RCC 7860 (cell line): ENCODE data around the gene ZNF580.
A peak's percentile ranks its signal among the peaks of the same experiment; 100 is the strongest.

Source experiments
- DNase-seq: peaks from one replicate; pipeline ENCODE4 v3.0.0-alpha.2; 2015; ENCODE audit warnings: low spot score
- FAIRE-seq: peaks from 2 replicates; lab custom pipeline; 2012; peaks lifted over from hg19 to GRCh38; lab: Jason Lieb, UNC

ZNF580 gene

DNA sequence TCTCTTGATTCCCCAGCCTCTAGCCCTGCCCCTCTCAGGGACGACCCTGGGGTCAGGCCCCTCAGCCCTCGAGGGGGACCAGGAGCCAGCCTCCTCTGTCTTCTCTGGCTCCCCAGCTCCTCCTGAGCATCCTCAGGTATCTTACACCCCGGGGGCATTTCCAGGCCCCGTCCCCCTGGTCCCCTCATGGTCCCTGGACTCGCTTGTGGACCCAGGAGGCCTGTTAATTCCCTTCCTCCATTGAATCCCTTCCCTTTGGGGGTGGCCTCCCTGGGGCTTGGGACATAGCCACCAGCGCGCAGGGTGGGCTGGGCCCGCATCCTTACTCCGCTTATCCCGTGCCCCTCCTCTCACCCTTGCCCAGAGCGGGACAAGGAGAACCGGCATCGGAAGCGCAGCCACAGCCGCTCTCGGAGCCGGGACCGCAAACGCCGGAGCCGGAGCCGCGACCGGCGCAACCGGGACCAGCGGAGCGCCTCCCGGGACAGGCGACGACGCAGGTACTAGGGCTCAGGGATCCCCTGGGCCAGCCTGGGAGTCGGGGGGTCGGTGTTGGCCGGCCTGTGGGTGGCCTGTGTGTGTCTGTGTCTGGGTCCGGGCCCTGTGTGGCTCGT lies 18.2 kb downstream of the ZNF580 start:
- FAIRE-seq, result no peak
- no peak for DNase-seq

DNA sequence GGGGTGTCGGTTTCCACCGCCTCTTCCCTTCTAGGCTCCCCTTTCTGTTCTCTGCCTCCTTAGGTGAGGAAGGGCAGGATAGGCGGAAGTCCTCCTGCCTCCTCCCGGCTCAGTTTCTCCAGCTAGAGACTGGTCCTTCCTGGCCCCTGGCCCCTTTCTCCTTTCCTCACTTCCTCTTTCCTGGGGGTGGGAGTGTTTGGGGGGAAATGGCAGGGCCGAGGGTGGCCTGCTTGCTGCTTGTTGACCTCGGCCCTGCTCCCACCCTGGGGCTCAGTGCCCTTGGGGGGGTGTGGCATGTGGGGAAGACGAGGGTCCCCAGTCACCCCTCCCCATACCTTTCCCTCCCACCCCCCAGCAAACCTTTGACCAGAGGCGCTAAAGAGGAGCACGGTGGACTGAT lies 19.0 kb downstream of the ZNF580 start:
- no peak for FAIRE-seq
- no peak for DNase-seq

DNA sequence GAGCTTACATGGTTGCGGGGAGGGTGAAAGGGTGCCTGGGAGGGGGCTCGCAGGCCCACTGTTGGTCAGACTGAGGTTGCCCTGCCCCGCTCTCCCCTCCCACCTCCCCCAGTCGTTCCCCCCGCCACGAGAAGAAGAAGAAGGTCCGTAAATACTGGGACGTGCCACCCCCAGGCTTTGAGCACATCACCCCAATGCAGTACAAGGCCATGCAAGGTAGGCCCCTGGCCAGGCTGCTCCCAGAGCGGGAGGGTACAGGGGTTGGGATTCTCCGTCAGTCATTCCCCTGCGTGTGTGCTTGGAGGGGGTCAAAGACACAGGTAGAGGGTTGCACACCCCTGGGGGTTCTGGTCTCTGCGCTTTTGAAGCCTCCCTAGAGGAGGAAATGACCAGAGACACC lies 19.6 kb downstream of the ZNF580 start:
- no peak for DNase-seq
- FAIRE-seq, result no peak

DNA sequence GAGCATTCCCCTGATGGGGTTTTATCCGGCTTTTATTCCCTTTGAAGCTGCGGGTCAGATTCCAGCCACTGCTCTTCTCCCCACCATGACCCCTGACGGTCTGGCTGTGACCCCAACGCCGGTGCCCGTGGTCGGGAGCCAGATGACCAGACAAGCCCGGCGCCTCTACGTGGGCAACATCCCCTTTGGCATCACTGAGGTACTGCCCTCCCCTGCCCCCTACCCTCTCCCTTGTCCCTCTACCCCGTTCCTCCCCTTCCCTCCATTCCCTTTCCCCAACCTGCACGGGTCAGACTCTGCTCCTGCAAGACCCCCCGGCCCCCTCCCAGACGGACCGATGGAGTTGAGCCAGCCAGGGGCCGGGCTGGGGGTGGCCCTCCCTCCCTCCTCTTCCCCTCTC lies 20.2 kb downstream of the ZNF580 start:
- no peak for DNase-seq
- FAIRE-seq, result no peak

DNA sequence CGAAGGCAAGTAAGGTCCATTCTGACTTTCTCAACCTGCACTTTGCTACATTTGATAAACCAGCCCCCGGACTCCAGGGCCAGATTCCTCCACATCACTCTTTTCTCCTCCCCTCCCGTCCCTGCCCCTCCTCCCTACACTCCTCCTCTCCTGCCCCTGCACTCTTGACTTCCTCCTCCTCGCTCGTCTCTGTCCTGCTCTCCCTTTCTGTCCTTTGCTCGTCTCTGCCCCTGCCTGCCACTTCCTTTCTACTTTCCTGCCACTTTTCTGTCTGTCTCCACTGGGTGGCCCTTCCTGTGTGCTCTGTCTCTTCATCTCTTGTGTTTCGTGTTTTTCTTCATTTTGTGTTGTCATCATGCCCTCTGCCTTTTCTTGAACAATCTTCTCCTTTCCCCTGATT lies 21.0 kb downstream of the ZNF580 start:
- no peak for FAIRE-seq
- DNase-seq, result no peak

DNA sequence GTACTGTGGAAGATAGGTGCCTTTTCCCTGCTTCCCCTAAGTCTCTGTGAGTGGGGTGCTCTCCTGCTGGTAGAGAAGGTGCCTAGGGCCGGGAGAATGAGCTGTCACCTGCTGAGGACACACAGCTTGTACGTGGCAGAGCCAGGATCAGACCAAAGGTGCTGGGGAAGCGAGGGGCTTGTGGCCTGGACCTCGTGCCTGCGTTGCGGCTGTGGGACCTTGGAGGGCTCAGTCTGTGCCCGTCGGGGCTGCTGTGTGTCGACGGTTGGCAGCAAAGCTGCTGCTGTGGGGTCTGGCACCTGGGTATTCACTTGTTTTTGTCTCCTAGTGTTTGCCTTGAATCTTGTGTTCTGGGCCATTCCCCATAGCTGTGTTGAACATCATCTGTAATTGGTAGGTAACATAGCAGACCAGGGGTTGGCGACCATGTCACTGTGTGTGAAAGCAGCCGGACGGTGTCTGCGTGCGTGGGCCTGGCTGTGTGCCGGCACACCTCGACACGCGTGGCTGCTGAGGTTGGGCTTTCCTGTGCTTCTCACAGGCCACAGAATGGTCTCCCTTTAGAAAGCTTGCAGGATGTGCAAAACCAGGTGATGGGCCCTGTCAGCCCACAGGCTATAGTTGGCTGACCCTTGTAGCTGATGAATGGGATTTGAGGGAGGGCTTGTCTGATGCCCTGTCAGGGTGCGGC lies 23.2 kb downstream of the ZNF580 start:
- FAIRE-seq (no peak), DNase-seq (no peak)

DNA sequence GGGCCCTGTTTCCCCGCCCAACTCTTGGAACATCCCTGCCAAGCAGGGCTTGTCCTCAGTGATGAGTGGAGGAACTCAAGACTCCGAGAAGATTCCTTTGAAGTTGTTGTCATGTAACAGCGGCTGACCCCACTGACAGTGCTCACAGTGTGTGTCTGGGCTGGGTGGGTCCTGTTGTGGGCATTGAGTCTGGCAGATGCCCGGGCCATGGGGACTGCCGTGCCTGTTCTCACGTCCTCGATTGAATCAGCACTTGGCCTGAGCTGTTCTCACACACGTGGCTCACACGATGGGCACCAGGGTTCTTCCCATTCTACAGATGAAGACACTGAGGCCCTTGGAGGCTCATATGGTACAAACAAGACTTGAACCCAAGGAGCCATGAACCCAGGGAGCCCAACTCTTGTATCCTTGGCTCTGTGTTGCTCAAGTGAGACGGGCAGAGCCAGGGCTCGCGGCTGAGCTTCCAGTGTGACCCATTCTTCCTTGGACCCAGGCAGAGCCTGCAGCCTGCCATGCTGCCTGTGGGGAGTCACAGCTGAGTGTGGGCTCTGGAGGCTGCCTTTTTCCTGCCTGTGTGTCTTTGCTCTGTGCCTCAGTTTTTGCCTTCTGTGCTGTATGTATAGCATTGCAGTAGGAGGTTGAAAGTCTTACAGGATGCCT lies 25.7 kb downstream of the ZNF580 start:
- FAIRE-seq (no peak), DNase-seq (no peak)

DNA sequence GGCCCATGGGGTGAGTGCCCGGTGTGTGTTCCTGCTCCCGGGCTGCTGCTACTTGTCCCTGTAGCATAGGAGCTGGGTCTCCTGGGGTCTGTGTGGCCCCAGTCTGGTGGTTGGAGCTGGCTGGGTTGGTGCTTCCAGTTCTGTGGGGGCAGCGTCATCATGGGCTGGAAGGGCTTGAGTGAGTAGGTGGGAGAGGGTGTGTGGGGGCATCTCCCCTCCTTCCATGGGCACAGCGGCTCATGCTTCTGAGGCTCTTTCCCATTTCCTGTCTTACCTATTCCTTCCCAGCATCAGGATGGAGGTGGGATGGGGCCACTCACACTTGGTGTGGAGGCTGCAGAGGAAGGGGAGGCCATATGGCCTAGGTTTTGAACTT lies 26.2 kb downstream of the ZNF580 start:
- DNase-seq (no peak), FAIRE-seq (no peak)

DNA sequence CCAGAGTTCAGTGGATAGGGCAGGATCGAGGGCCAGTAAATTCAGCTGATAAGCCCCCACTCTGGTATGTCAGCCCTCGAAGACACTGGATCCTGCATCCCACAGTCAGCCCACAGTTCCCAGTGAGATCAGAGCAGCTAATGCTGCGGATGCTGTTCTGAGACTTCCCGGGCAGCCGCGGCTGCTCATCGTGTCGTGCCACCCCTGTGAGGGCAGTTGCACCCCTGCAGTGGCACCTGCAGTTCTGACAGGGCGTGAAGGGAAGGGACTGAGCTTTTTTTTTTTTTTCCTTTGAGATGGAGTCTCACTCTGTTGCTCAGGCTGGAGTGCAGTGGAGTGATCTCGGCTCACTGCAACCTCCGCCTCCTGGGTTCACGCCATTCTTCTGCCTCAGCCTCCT lies 26.7 kb downstream of the ZNF580 start:
- FAIRE-seq (no peak), DNase-seq (no peak)

DNA sequence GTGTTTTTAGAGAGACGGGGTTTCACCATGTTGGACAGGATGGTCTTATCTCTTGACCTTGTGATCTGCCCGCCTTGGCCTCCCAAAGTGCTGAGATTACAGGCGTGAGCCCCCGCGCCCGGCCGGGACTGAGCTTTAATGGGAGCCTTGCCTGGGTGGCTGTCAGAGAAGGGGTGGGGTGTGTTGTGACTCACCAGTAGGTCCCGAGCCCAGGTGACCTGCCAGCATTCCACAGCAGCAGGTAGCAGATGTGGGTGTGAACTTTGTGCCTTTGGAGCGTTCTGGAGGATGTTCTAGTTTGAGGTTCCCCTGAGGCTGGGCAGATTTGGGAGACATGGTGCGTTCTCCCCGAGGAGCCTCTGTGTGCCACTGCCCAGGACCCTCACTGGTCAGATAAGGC lies 27.2 kb downstream of the ZNF580 start:
- DNase-seq, result no peak
- FAIRE-seq, result no peak

DNA sequence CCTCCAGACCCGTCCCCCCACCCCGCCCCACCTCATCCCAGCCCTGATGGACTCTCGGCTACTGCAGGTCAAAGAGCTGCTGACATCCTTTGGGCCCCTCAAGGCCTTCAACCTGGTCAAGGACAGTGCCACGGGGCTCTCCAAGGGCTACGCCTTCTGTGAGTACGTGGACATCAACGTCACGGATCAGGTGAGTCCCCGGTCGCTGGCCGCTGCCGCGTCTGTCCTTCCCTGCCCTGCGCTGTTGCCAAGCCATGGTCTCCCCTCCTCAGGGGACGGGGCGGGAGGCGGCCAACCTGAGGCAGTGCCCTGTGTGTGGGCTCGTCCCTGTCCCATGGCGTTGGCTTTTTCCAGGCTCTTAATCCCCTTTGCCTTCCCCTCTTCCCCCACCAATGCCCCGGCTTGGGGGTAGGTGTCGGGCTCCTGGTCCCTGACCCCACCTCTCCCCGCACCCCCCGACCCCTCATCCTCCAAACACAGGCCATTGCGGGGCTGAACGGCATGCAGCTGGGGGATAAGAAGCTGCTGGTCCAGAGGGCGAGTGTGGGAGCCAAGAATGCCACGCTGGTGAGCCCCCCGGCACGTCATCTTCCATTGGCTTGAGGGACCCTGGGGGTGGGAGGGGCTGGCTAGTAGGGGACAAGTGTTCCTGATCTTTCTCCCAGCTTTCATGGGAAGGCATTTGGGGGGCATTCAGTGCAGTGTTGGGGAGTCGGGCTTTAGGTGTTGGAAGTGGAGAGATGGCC lies 28.0 kb downstream of the ZNF580 start:
- DNase-seq, result no peak
- no peak for FAIRE-seq

DNA sequence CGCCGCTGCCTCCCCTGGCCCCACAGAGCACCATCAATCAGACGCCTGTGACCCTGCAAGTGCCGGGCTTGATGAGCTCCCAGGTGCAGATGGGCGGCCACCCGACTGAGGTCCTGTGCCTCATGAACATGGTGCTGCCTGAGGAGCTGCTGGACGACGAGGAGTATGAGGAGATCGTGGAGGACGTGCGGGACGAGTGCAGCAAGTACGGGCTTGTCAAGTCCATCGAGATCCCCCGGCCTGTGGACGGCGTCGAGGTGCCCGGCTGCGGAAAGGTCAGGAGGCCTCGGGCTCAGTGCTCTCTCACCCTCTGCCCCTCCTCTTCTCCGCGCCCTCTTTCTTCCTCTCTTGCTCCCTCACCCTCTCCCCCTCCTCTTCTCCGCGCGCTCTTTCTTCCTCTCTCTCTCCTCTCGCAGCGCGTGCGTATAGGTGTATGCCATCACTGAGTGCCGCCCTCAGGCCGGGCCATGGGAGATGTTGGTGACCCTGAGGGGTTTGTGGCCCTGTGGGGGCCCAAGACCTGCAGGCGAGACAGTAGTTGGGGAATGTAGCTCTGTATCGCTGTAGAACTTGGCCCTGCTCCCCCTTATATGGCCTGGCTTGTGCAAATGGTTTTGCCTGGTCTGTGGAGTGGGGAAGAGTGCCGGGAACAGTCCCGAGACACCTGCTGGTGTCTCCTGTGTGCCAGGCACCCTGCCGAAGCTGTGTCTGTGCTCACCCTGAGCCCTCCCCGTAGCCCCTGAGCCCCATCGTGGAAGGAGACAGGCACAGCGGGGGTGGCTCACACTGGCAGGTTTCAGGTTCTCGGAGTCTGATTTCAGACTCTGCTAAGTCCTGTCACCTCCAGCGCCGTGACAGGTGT lies 28.8 kb downstream of the ZNF580 start:
- DNase-seq (no peak), FAIRE-seq (no peak)

DNA sequence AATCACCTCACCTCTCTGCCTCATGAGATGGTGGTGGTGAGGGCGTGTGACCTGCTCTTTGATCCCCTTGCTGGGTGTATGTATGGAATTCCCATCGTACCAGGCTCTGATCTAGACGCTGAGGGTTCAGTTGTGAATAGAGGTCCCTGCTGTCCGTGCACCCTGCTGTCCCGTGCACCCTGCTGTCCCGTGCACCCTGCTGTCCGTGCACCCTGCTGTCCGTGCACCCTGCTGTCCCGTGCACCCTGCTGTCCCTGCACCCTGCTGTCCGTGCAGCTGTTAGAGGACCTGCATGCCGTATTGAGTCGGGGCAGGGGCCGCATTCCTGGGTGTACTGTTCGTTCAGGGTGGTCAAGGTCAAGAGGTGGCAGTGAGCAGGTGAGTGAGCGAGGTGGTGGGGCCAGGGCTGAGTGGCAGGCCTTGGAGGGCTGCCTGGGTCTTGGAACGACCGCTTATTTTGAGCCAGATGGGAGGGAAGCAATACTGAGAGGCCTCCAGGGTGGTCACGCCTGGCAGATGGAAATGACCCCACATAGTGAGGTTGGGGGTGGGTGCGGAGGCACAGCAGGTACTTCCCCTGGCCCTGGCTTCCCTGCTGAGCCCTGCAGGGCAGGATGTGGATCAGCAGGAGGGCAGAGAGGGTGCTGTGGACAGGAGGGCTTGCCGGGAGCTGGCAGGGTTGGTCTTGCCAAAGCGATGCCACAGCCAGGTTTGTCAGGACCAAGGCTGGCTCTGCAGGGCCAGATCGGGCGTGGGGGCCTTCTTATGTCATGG lies 29.7 kb downstream of the ZNF580 start:
- FAIRE-seq, result no peak
- no peak for DNase-seq

DNA sequence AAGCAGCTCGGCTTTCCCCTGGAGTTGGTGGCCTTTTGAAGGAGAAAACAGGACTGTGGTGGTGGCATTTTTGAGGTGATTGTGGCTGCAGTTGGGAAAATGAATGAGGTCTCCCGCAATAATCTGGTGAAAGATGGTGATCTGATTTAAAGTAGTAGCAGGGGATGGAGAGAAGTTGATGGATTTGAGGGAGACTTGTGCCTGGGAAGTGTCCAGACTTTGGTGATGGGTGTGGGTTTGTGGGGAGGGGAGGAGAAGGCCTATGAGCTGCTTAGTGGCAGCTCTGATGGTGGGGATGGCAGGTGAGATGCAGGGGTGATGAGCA lies 30.2 kb downstream of the ZNF580 start:
- FAIRE-seq (no peak), DNase-seq (no peak)

DNA sequence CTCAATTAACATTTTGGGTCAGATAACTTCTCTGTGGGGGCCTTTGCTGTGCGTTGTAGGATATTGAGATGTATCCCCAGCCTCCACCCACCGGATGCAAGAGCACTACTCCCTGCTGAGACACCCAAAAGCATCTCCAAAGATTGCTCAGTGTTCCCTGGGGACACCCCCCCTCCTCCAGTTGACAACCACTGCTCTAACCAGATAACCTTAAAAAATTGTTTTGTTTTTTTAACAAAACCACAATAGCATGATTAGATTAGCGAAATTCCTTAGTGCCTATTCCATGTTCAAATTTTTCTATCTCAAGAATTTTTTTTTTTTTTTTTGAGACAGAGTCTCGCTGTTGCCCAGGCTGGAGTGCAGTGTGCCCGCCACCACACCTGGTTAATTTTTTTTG lies 31.6 kb downstream of the ZNF580 start:
- FAIRE-seq, result no peak
- DNase-seq, result no peak

DNA sequence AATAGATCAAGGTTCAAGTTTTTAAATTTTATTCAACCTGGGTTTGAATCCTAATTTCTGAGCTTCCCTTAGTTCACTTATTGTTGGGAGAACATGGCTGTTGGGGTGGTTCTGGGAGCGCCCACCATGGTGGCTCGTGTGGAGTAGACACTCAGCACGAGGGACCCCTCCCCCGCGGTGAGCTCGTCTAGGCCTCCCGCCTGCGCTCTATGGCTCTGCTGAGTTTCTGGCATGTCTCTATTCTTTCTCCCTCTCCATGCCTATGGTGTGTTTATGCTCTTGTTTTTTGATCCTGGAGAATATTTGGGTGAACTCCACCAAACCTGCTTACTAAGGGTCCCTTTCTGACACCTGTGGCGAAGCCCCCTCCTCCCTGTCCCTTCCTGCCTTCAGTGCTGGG lies 32.7 kb downstream of the ZNF580 start:
- FAIRE-seq, result no peak
- no peak for DNase-seq

DNA sequence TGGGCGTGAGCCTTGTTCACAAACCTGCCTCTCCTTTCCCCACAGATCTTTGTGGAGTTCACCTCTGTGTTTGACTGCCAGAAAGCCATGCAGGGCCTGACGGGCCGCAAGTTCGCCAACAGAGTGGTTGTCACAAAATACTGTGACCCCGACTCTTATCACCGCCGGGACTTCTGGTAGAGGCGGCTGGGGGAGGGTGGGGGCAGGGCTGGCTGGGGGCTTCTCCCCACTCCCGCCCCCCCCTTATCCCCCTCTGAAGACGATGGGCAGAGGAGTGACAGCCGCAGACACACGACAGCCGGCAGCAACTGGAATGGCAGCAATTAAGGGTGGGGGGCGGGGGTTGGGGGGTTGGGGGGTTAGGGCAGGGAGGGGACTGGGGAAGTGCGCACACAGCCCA lies 33.1 kb downstream of the ZNF580 start:
- DNase-seq, result no peak
- no peak for FAIRE-seq

DNA sequence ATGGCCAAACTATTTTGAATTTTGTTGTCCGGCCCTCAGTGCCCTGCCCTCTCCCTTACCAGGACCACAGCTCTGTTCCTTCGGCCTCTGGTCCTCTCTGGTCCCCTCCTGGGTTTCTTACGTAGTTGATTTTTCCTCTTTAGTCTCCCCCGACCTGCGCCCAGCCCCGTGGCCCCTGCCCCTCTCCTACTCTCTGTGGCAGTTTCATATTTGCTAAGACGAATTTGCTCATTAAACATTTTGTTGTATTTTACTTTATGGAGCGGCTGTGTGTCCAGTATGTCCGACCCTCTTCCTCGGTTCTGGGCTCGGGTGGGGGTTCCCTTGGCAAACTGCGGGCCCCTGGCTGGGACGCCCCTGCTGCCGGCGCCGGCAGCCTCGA lies 33.6 kb downstream of the ZNF580 start:
- no peak for DNase-seq
- no peak for FAIRE-seq

DNA sequence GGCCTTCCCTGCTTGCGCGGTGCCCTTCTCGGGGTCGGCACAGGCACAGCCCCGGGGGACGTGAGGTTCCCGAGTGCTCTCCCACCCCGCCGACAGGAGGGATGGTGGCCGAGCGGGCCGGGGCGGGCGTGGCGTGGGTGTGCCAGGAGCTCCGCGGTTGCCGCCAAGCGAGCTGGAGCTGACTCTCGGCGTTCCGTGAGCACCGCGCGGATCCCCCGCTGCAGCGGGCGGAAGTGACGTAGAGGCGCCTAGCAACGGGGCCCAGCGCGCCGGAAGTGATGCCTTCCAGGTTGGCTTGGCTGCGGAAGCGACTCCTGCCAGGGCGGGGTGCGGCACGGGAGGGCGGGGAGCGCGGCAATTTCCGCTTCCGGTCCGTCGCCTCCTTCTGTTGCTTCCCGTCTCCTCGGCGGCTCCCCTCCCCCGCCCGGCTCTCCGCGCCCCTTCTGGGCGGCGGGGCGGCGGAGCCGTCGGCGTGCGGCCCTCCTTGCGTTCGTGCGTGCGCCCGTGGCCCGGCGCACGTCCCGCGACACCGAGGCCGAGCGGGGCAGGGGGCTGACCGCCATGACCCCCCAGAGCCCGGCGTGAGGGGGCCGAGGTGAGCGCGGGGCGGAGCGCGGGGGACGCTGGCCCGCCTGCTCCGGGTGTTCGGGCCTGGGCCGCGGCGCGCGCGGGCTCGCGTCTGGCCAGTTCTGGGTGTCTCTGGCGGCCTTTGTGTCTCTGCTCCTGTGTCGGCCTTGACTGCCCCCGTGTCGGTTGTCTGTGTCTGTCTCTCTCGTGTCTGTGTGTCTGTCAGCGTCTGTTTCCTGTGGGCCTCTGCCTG lies 34.2 kb downstream of the ZNF580 start, which contains the start of gene EPN1:
Gene EPN1 (plus strand): TSS at position 386 of the 820 bp plus-strand sequence. CDS start 3,402 bp downstream, outside the sequence.
- DNase-seq (peak; percentile 84), FAIRE-seq (no peak)
